Measurements from ENCODE around the gene PRDM8. TPM values are rescaled to one million over a fixed set of nuclear protein-coding genes. Genes with fewer than 3 reads are reported as not detected.
"Not testable (repeated sequence)": the region's sequence is repeated elsewhere in the genome, so short reads cannot be mapped to it uniquely, and the experiment has no call there.

Gene PRDM8
- total RNA-seq, 2 experiments from 2014 or later: 3.0 to 4.3 TPM

DNA sequence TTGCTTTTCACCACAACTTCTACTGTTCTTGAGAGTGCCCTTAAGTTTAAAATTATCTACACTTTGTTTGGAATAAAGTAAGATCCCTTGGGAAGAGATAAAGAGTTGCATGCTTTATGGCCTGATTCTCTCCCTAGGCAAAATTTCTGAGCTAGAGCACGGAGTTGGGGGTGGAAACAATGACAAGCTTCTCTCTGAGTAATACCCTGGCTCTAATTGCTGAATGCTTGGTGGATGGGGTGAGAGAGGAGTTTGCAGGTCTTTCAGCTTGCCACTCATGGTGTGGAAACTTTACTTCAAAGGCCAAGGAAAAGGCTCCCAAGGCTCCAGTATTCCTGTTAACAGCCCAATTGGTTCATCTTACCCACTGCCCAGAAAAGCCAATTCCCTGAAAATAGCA lies 26.1 kb upstream of the PRDM8 start:
- no peaks in the 10 kb centered on the region for H3K36me3 Mint-ChIP-seq
- peak; percentile 40 for DNase-seq
- peak overlapping the region; percentile 81 for H3K27ac Mint-ChIP-seq
- H3K27me3 Mint-ChIP-seq: no peaks in the 10 kb centered on the region
- H3K4me1 Mint-ChIP-seq (ENCODE audit: low read depth): peaks cover 55% of the 10 kb centered on the region
- CTCF ChIA-PET: interaction anchor here (1.3 to 5.7 kb wide), 6 partner anchors 12 to 46 kb away, joined by 3 to 76 read pairs (median 12); no protein-coding TSS in a partner anchor
- no peak overlapping the region for H3K4me3 Mint-ChIP-seq
- intact Hi-C loops (cut with micrococcal nuclease): loop anchor here (10.0 kb wide), 1 partner anchor 1516 kb away; no protein-coding TSS in a partner anchor
- POLR2A ChIA-PET: interaction anchor here (1.2 to 3.6 kb wide), 6 partner anchors 11 to 45 kb away, joined by 3 to 19 read pairs (median 10); no protein-coding TSS in a partner anchor
- H3K9me3 Mint-ChIP-seq: no peaks in the 10 kb centered on the region

- POLR2A ChIA-PET: interaction anchor here (0.8 to 3.6 kb wide), 8 partner anchors 10 to 154 kb away, joined by 3 to 19 read pairs (median 8); partner anchors contain the start of gene ANTXR2
- Mint-ChIP-seq H3K4me1 (ENCODE audit: low read depth) (peaks cover 55% of the 10 kb centered on the region), H3K27ac (peak overlapping the region; percentile 81), H3K36me3 (no peaks in the 10 kb centered on the region), H3K27me3 (no peaks in the 10 kb centered on the region), H3K9me3 (no peaks in the 10 kb centered on the region), H3K4me3 (peak overlapping the region; percentile 35)
- DNase-seq: no peak
- intact Hi-C loops (cut with micrococcal nuclease): loop anchor here (1.0 to 10.0 kb wide), 7 partner anchors 17 to 1517 kb away; no protein-coding TSS in a partner anchor
- CTCF ChIA-PET: interaction anchor here (1.0 to 5.7 kb wide), 9 partner anchors 11 to 113 kb away, joined by 3 to 76 read pairs (median 7); partner anchors contain the start of gene ANTXR2
Observed at GRCh38 chr4:80171656-80172055, 25.6 kb upstream of the PRDM8 start.

- intact Hi-C loops (cut with micrococcal nuclease): loop anchor here (1.0 to 10.0 kb wide), 7 partner anchors 18 to 1517 kb away; no protein-coding TSS in a partner anchor
- peak overlapping the region; percentile 81 for H3K27ac Mint-ChIP-seq
Observed at GRCh38 chr4:80172203-80172602, 25.1 kb upstream of the PRDM8 start.

DNA sequence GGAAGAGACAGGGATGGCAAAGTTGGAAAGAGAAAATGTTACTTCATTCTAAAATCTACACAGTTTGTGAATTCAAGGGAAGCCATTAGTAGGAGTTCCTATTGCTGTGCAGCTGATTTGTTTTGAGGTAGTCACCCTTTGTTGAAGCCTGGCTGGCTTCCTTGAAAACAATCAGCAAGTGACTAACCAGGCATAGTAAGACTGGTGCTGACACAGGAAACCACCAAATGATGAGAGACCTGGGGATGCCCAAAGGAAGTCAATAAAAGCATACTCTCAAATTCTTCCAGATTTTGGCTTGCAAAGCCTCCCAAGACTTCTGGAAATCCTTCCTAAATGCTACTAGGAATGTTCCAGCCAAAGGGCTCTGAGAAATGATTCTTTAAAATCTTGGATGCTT lies 23.9 kb upstream of the PRDM8 start:
- Mint-ChIP-seq H3K27ac (peak overlapping the region; percentile 81), H3K9me3 (peaks cover 12% of the 10 kb centered on the region), H3K4me1 (ENCODE audit: low read depth) (peaks cover 55% of the 10 kb centered on the region), H3K27me3 (no peaks in the 10 kb centered on the region), H3K36me3 (peaks cover 2% of the 10 kb centered on the region), H3K4me3 (peak overlapping the region; percentile 18)
- CTCF ChIA-PET: interaction anchor here (0.7 to 5.7 kb wide), 7 partner anchors 10 to 1233 kb away, joined by 3 to 76 read pairs (median 3); partner anchors contain the start of gene ANTXR2
- intact Hi-C loops (cut with micrococcal nuclease): loop anchor here (1.0 to 10.0 kb wide), 3 partner anchors 9 to 1519 kb away; partner anchors contain the start of gene ANTXR2
- POLR2A ChIA-PET: interaction anchor here (1.1 to 3.6 kb wide), 6 partner anchors 9 to 100 kb away, joined by 3 to 19 read pairs (median 10); partner anchors contain the start of gene ANTXR2
- DNase-seq: peak; percentile 71

More at GRCh38 chr4:80172203-80172602, 25.1 kb upstream of the PRDM8 start:
- Mint-ChIP-seq H3K4me1 (ENCODE audit: low read depth) (peaks cover 55% of the 10 kb centered on the region), H3K4me3 (peak overlapping the region; percentile 35), H3K9me3 (peaks cover under 1% of the 10 kb centered on the region), H3K36me3 (no peaks in the 10 kb centered on the region), H3K27me3 (no peaks in the 10 kb centered on the region)
- POLR2A ChIA-PET: interaction anchor here (0.8 to 3.6 kb wide), 9 partner anchors 10 to 165 kb away, joined by 3 to 19 read pairs (median 8); partner anchors contain the start of gene ANTXR2
- CTCF ChIA-PET: interaction anchor here (0.8 to 5.7 kb wide), 12 partner anchors 11 to 113 kb away, joined by 3 to 76 read pairs (median 4); partner anchors contain the start of gene ANTXR2
- DNase-seq: peak; percentile 37

DNA sequence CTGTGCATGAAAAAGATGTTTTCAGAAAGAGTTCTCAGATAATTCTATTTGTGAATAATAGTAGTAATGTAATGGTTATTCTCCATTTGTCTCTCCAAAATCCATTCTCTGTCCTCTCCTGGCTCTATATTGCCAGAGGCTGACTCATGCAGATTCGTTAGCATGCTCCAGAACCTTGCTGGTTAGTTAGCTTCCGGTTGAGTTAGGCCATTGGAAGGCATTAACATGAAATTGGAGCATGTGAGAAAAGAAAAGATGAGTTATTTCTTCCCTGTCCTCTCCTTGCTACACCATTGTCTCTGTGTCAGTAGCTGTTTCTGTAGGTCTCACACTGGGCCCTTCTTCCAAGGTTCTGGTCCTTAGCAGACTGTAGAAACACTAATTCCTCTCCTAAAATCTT lies 23.5 kb upstream of the PRDM8 start:
- intact Hi-C loops (cut with micrococcal nuclease): loop anchor here (1.0 to 10.0 kb wide), 3 partner anchors 8 to 1519 kb away; partner anchors contain the start of gene ANTXR2
- POLR2A ChIA-PET: interaction anchor here (1.1 to 3.6 kb wide), 5 partner anchors 8 to 101 kb away, joined by 3 to 19 read pairs (median 9); partner anchors contain the start of gene ANTXR2
- Mint-ChIP-seq H3K36me3 (peaks cover 2% of the 10 kb centered on the region), H3K4me3 (no peak overlapping the region), H3K9me3 (peaks cover 16% of the 10 kb centered on the region), H3K27ac (peak overlapping the region; percentile 81), H3K4me1 (ENCODE audit: low read depth) (peaks cover 55% of the 10 kb centered on the region), H3K27me3 (no peaks in the 10 kb centered on the region)
- DNase-seq: no peak
- CTCF ChIA-PET: interaction anchor here (0.7 to 5.7 kb wide), 4 partner anchors 10 to 1233 kb away, joined by 3 to 76 read pairs (median 16); no protein-coding TSS in a partner anchor

GRCh38 chr4:80177793-80178192 lies 19.5 kb upstream of the PRDM8 start:
- H3K27me3 Mint-ChIP-seq, POLR2A ChIA-PET, H3K4me3 Mint-ChIP-seq, H3K27ac Mint-ChIP-seq, DNase-seq: not testable (repeated sequence)
- H3K9me3 Mint-ChIP-seq: peaks cover 33% of the 10 kb centered on the region
- H3K4me1 Mint-ChIP-seq (ENCODE audit: low read depth): peaks cover 52% of the 10 kb centered on the region
- intact Hi-C loops (cut with micrococcal nuclease): loop anchor here (10.0 kb wide), 1 partner anchor 1523 kb away; no protein-coding TSS in a partner anchor
- peaks cover 17% of the 10 kb centered on the region for H3K36me3 Mint-ChIP-seq
- CTCF ChIA-PET: interaction anchor here (0.8 kb wide), 1 partner anchor 52 kb away, joined by 3 read pairs; no protein-coding TSS in a partner anchor

DNA sequence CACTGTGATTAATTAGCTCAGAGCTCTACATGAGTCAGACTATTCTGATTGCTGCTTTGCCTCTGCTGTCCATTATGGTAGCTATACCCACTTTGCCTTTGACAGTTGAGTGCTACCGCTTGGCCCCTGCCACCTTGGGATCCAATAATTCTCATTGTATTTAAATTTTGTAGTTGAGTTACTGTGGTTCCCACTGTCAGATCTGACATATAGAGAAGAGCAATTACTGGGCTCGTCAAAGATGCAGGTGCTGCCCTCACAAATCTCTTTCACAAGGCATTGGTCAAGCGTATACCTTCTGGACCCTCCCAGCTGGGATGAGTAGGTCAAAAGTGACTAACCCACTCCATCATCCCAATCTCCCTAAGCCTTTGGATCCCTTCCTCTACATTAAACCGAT lies 18.3 kb upstream of the PRDM8 start:
- H3K27me3 Mint-ChIP-seq: peaks cover 3% of the 10 kb centered on the region
- H3K4me3 Mint-ChIP-seq: no peak overlapping the region
- ChIA-PET POLR2A (interaction anchor here (1.3 kb wide), 1 partner anchor 105 kb away, joined by 5 read pairs; the partner anchor contains the start of gene ANTXR2), CTCF (no interaction called here)
- H3K4me1 Mint-ChIP-seq (ENCODE audit: low read depth): peaks cover 46% of the 10 kb centered on the region
- intact Hi-C loops (cut with micrococcal nuclease): loop anchor here (10.0 kb wide), 1 partner anchor 1524 kb away; no protein-coding TSS in a partner anchor
- peaks cover 17% of the 10 kb centered on the region for H3K36me3 Mint-ChIP-seq
- H3K27ac Mint-ChIP-seq: no peak overlapping the region
- no peak for DNase-seq
- H3K9me3 Mint-ChIP-seq: peaks cover 33% of the 10 kb centered on the region

DNA sequence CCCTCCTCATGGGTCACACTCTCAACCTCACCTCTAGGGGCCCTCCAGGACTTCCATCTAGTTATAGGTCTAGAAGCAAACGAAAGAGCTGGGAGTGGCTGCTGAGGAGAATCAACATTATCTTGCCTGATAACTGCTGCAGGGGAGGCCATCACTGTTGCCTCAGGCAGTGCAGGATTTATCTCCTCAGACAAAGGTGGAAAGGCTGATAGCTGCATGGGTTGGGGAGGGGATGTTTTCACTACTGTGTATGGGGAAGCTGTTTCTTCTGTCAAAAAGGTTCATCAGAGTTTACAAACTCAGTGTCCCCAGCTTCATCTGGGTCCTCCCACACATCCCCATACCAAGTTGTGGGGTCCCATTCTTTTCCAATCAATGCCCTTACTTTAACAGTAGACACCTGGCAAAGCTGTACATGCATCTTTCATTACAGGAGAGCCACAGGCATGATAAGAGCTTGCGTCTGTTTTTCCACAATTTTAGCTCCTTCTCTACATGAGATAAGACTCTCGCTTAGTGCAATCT lies 17.6 kb upstream of the PRDM8 start:
- DNase-seq: no peak
- peaks cover 33% of the 10 kb centered on the region for H3K9me3 Mint-ChIP-seq
- CTCF ChIA-PET: interaction anchor here (1.0 to 1.2 kb wide), 2 partner anchors 54 to 114 kb away, joined by 3 to 4 read pairs; no protein-coding TSS in a partner anchor
- peaks cover 40% of the 10 kb centered on the region for H3K4me1 Mint-ChIP-seq (ENCODE audit: low read depth)
- no peak overlapping the region for H3K27ac Mint-ChIP-seq
- no peak overlapping the region for H3K4me3 Mint-ChIP-seq
- POLR2A ChIA-PET: interaction anchor here (1.1 to 1.3 kb wide), 2 partner anchors 40 to 106 kb away, joined by 3 to 5 read pairs; partner anchors contain the start of gene ANTXR2
- intact Hi-C loops (cut with micrococcal nuclease): loop anchor here (1.0 to 10.0 kb wide), 4 partner anchors 121 to 1525 kb away; no protein-coding TSS in a partner anchor
- peaks cover 3% of the 10 kb centered on the region for H3K27me3 Mint-ChIP-seq
- H3K36me3 Mint-ChIP-seq: peaks cover 17% of the 10 kb centered on the region

GRCh38 chr4:80180743-80181142 lies 16.6 kb upstream of the PRDM8 start:
- peaks cover 38% of the 10 kb centered on the region for H3K4me1 Mint-ChIP-seq (ENCODE audit: low read depth)
- POLR2A ChIA-PET: interaction anchor here (2.9 kb wide), 1 partner anchor 8 kb away, joined by 18 read pairs; no protein-coding TSS in a partner anchor
- peaks cover 33% of the 10 kb centered on the region for H3K9me3 Mint-ChIP-seq

DNA sequence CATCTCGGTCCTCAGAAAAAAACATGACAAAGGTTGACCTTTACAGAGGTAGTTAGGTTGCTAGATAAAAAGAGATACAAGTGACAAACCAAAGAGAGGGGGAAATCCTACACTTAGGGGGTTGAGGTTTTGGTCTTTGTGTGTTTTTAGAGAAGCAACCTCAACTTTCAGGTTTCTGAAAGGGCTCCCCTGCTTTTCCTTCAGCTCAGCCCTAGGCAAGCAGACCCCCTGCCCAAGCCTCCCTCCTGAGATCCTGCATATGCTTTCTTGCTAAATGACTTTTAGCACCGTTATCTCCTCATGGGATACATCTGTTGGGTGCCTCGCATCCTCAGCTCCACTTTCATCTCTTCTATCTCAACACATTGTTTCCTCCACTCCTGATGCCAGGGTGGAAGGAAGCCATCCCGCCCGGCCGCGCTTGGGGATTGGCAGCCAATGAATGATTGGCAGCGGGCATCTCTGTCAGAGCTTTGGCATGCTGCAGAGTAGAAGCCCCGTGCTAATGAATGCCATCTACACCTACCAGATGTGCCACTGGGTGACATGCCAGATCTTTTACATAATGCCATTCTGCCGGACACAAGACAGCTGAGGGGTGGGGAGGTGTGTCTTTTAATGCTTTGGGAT lies 15.0 kb upstream of the PRDM8 start:
- H3K27me3 Mint-ChIP-seq: peaks cover 7% of the 10 kb centered on the region
- H3K4me1 Mint-ChIP-seq (ENCODE audit: low read depth): peaks cover 46% of the 10 kb centered on the region
- CTCF ChIA-PET: interaction anchor here (0.9 to 8.9 kb wide), 13 partner anchors 10 to 165 kb away, joined by 3 to 93 read pairs (median 14); partner anchors contain the start of genes ANTXR2 and PRDM8
- H3K9me3 Mint-ChIP-seq: peaks cover 32% of the 10 kb centered on the region
- H3K36me3 Mint-ChIP-seq: peaks cover 17% of the 10 kb centered on the region
- peak overlapping the region; percentile 31 for H3K4me3 Mint-ChIP-seq
- peak overlapping the region; percentile 28 for H3K27ac Mint-ChIP-seq
- intact Hi-C loops (cut with micrococcal nuclease): loop anchor here (1.0 to 10.0 kb wide), 6 partner anchors 9 to 360 kb away; no protein-coding TSS in a partner anchor
- peak; percentile 38 for DNase-seq
- POLR2A ChIA-PET: interaction anchor here (1.2 to 2.9 kb wide), 3 partner anchors 10 to 109 kb away, joined by 5 to 18 read pairs (median 6); partner anchors contain the start of gene ANTXR2

More at GRCh38 chr4:80180743-80181142, 16.6 kb upstream of the PRDM8 start:
- no peak for DNase-seq
- intact Hi-C loops (cut with micrococcal nuclease): loop anchor here (1.0 to 10.0 kb wide), 3 partner anchors 122 to 362 kb away; no protein-coding TSS in a partner anchor
- H3K36me3 Mint-ChIP-seq: peaks cover 17% of the 10 kb centered on the region
- peak overlapping the region; percentile 10 for H3K27ac Mint-ChIP-seq
- CTCF ChIA-PET: interaction anchor here (0.8 to 8.9 kb wide), 7 partner anchors 9 to 107 kb away, joined by 3 to 93 read pairs (median 76); partner anchors contain the start of genes ANTXR2 and PRDM8
- H3K27me3 Mint-ChIP-seq: peaks cover 4% of the 10 kb centered on the region
- no peak overlapping the region for H3K4me3 Mint-ChIP-seq

Measured in activated CD4-positive, alpha-beta memory T cell treated with anti-CD3 and anti-CD28 coated beads for 36 hours (primary cell).